MG63 (cell line): ENCODE data around the gene CERT1. TPM values are rescaled to one million over a fixed set of nuclear protein-coding genes. Genes with fewer than 3 reads are reported as not detected.

ENCODE experiments used
- DNase-seq: peaks from one replicate; pipeline ENCODE4 v3.0.0-alpha.2; 2020
- H3K27me3 ChIP-seq: fragments of 250-450 bp; sonication (Bioruptor Pico); 2 replicates; pipeline ENCODE4 v1.5.1; 2020; ENCODE audit warnings: mild to moderate bottlenecking, moderate library complexity
- H3K36me3 ChIP-seq: fragments of 250-450 bp; sonication (Bioruptor Pico); 2 replicates; pipeline ENCODE4 v1.5.1; 2020; ENCODE audit warnings: mild to moderate bottlenecking, moderate library complexity
- H3K4me3 ChIP-seq: fragments of 250-450 bp; sonication (Bioruptor Pico); 2 replicates; pipeline ENCODE4 v1.5.1; 2020; ENCODE audit warnings: mild to moderate bottlenecking, moderate library complexity
- H3K9me3 ChIP-seq: fragments of 250-450 bp; sonication (Bioruptor Pico); 2 replicates; pipeline ENCODE4 v1.5.1; 2020; ENCODE audit warnings: mild to moderate bottlenecking, moderate library complexity
- total RNA-seq: library from RNA; depleted of rRNA; stranded (reverse); fragments of >200 nt; shearing (Covaris generic); gene quantifications from 2 replicates; pipeline ENCODE4 v1.2.3, GENCODE V29; 2014; ENCODE audit warnings: low replicate concordance; rRNA removed

CERT1 gene
- total RNA-seq, 1 experiment from 2014 or later: 7.6 TPM

DNA sequence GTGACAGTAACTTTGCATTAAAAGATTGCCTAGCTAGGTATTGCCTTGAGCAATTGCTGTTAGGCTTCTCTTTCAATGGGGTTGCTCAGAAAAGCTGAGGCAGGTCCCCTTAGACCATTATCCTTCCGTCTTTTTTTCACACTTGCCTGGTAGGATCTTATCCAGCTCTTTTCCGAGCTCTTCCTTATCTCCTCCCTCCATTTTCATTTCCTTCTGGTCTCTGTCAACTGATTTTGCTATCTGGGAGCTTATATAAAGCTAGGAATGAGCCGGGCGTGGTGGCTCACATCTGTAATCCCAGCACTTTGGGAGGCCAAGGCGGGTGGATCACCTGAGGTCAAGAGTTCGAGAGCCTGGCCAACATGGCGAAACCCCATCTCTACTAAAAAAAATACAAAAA lies 181.0 kb downstream of the CERT1 start:
- Histone ChIP-seq H3K36me3 (no peaks in the 10 kb centered on the region), H3K4me3 (no peak overlapping the region), H3K9me3 (no peaks in the 10 kb centered on the region), H3K27me3 (no peaks in the 10 kb centered on the region)
- DNase-seq: no peak

Other genes with a start within 250 kb of the CERT1 start
- 21.5 and 27.4 TPM in 2 replicates for gene HMGCR, start 174.4 kb downstream of the CERT1 start, total RNA-seq
- 10.9 and 24.0 TPM in 2 replicates for gene POLK, start 262 bp upstream of the CERT1 start, total RNA-seq
- gene ANKDD1B, start 99.8 kb upstream of the CERT1 start, total RNA-seq: not detected in 2 replicates
- 13.3 and 29.0 TPM in 2 replicates for gene POC5, start 205.8 kb upstream of the CERT1 start, total RNA-seq